ENCODE data around the gene PPFIA3. TPM values are rescaled to one million over a fixed set of nuclear protein-coding genes. Genes with fewer than 3 reads are reported as not detected.

The PPFIA3 gene
- total RNA-seq, 1 experiment from 2014 or later = 4.9 TPM

GRCh38 chr19:49104229-49104864 lies 15.0 kb upstream of the PPFIA3 start:
- Mint-ChIP-seq H3K27me3 (ENCODE audit: unreplicated experiment) (no peaks in the 10 kb centered on the region), H3K4me1 (ENCODE audit: low read depth, unreplicated experiment) (peaks cover 7% of the 10 kb centered on the region), H3K9me3 (ENCODE audit: low read depth, unreplicated experiment) (no peaks in the 10 kb centered on the region), H3K36me3 (ENCODE audit: insufficient read depth, unreplicated experiment) (peaks cover 86% of the 10 kb centered on the region), H3K27ac (ENCODE audit: unreplicated experiment) (no peak overlapping the region), H3K4me3 (ENCODE audit: low read depth, unreplicated experiment) (no peak overlapping the region)
- CTCF ChIA-PET = no interaction called here
- TF ChIP-seq CTCF (IDR thresholded peaks at IDR 0.05; ENCODE audit: unreplicated experiment) = no peak
- no peak for DNase-seq
- BruUV-seq (replicated peaks) = no TSS peak
- intact Hi-C loops (cut with micrococcal nuclease; ENCODE audit: unreplicated experiment) = no loop called here

- BruUV-seq (replicated peaks) = no TSS peak
Observed at GRCh38 chr19:49106648-49107135, 12.7 kb upstream of the PPFIA3 start.

GRCh38 chr19:49107625-49108459 lies 11.5 kb upstream of the PPFIA3 start:
- CTCF ChIA-PET = interaction anchor here (0.6 kb wide), 1 partner anchor 43 kb away, joined by 3 read pairs; no protein-coding TSS in a partner anchor
- intact Hi-C loops (cut with micrococcal nuclease; ENCODE audit: unreplicated experiment) = no loop called here
- H3K4me3 Mint-ChIP-seq (ENCODE audit: low read depth, unreplicated experiment) = no peak overlapping the region
- H3K27ac Mint-ChIP-seq (ENCODE audit: unreplicated experiment) = no peak overlapping the region
- peaks cover 61% of the 10 kb centered on the region for H3K36me3 Mint-ChIP-seq (ENCODE audit: insufficient read depth, unreplicated experiment)
- H3K4me1 Mint-ChIP-seq (ENCODE audit: low read depth, unreplicated experiment) = no peaks in the 10 kb centered on the region
- DNase-seq = no peak
- no TSS peak for BruUV-seq (replicated peaks)
- no peak for TF ChIP-seq CTCF (IDR thresholded peaks at IDR 0.05; ENCODE audit: unreplicated experiment)
- H3K27me3 Mint-ChIP-seq (ENCODE audit: unreplicated experiment) = no peaks in the 10 kb centered on the region
- H3K9me3 Mint-ChIP-seq (ENCODE audit: low read depth, unreplicated experiment) = no peaks in the 10 kb centered on the region

More at GRCh38 chr19:49106648-49107135, 12.7 kb upstream of the PPFIA3 start:
- CTCF ChIA-PET = interaction anchor here (0.5 to 1.7 kb wide), 6 partner anchors 9 to 304 kb away, joined by 3 to 9 read pairs (median 7); no protein-coding TSS in a partner anchor
- H3K4me3 Mint-ChIP-seq (ENCODE audit: low read depth, unreplicated experiment) = no peak overlapping the region
- H3K9me3 Mint-ChIP-seq (ENCODE audit: low read depth, unreplicated experiment) = no peaks in the 10 kb centered on the region
- no peaks in the 10 kb centered on the region for H3K27me3 Mint-ChIP-seq (ENCODE audit: unreplicated experiment)
- peak; percentile 71 for DNase-seq
- intact Hi-C loops (cut with micrococcal nuclease; ENCODE audit: unreplicated experiment) = no loop called here
- peak; percentile 94 for TF ChIP-seq CTCF (IDR thresholded peaks at IDR 0.05; ENCODE audit: unreplicated experiment)
- peak overlapping the region; percentile 9 for H3K27ac Mint-ChIP-seq (ENCODE audit: unreplicated experiment)
- H3K4me1 Mint-ChIP-seq (ENCODE audit: low read depth, unreplicated experiment) = no peaks in the 10 kb centered on the region
- peaks cover 65% of the 10 kb centered on the region for H3K36me3 Mint-ChIP-seq (ENCODE audit: insufficient read depth, unreplicated experiment)

- TF ChIP-seq CTCF (IDR thresholded peaks at IDR 0.05; ENCODE audit: unreplicated experiment) = no peak
- intact Hi-C loops (cut with micrococcal nuclease; ENCODE audit: unreplicated experiment) = no loop called here
- Mint-ChIP-seq H3K27me3 (ENCODE audit: unreplicated experiment) (no peaks in the 10 kb centered on the region), H3K27ac (ENCODE audit: unreplicated experiment) (no peak overlapping the region), H3K4me3 (ENCODE audit: low read depth, unreplicated experiment) (no peak overlapping the region), H3K36me3 (ENCODE audit: insufficient read depth, unreplicated experiment) (peaks cover 60% of the 10 kb centered on the region), H3K4me1 (ENCODE audit: low read depth, unreplicated experiment) (peaks cover 11% of the 10 kb centered on the region), H3K9me3 (ENCODE audit: low read depth, unreplicated experiment) (no peaks in the 10 kb centered on the region)
- CTCF ChIA-PET = interaction anchor here (0.6 kb wide), 1 partner anchor 90 kb away, joined by 3 read pairs; no protein-coding TSS in a partner anchor
- DNase-seq = no peak
- BruUV-seq (replicated peaks) = no TSS peak
Observed at GRCh38 chr19:49109051-49109450, 10.3 kb upstream of the PPFIA3 start.
